ENCODE measurements around the gene ZNF22.
A peak's percentile ranks its signal among the peaks of the same experiment; 100 is the strongest.

The ZNF22 gene

GRCh38 chr10:44982496-44982895 is 18.2 kb upstream of the ZNF22 start:
- H3K4me1 ChIP-seq: peaks cover 11 to 88% (median 82%) of the 10 kb centered on the region in 4 donors
- H3K9me3 ChIP-seq: no peaks in the 10 kb centered on the region
- peaks cover 3 to 22% (median 15%) of the 10 kb centered on the region in 3 donors for H3K36me3 ChIP-seq
- no peak overlapping the region for H3K4me3 ChIP-seq
- no peak for TF ChIP-seq CTCF (IDR thresholded peaks at IDR 0.05)
- intact Hi-C loops (cut with DNase I; ENCODE audit: low total_unique reads): loop anchor here (2.0 to 5.0 kb wide), 2 partner anchors 14 to 1010 kb away; no protein-coding TSS in a partner anchor
- peak overlapping the region; percentile 90 to 96 for H3K27ac ChIP-seq
- DNase-seq: no peak
- H3K27me3 ChIP-seq: no peaks in the 10 kb centered on the region

GRCh38 chr10:44983066-44983894 is 17.4 kb upstream of the ZNF22 start:
- Histone ChIP-seq H3K27ac (peak overlapping the region; percentile 90 to 96), H3K36me3 (peaks cover 0 to 16% (median 7%) of the 10 kb centered on the region in 3 donors), H3K9me3 (no peaks in the 10 kb centered on the region), H3K4me1 (peaks cover 11 to 96% (median 83%) of the 10 kb centered on the region in 4 donors), H3K4me3 (no peak overlapping the region), H3K27me3 (no peaks in the 10 kb centered on the region)
- intact Hi-C loops (cut with DNase I; ENCODE audit: low total_unique reads): loop anchor here (2.0 to 5.0 kb wide), 2 partner anchors 14 to 1011 kb away; no protein-coding TSS in a partner anchor
- peak; percentile 18 to 67 for DNase-seq
- no peak for TF ChIP-seq CTCF (IDR thresholded peaks at IDR 0.05)

GRCh38 chr10:44983895-44984278 is 16.8 kb upstream of the ZNF22 start:
- no peaks in the 10 kb centered on the region for H3K27me3 ChIP-seq
- peaks cover 11 to 98% (median 82%) of the 10 kb centered on the region in 4 donors for H3K4me1 ChIP-seq
- no peak overlapping the region for H3K4me3 ChIP-seq
- H3K27ac ChIP-seq: peak overlapping the region; percentile 90 to 96
- TF ChIP-seq CTCF (IDR thresholded peaks at IDR 0.05): no peak
- peaks cover 0 to 16% (median 4%) of the 10 kb centered on the region in 3 donors for H3K36me3 ChIP-seq
- peak; percentile 16 to 58 for DNase-seq
- no peaks in the 10 kb centered on the region for H3K9me3 ChIP-seq
- intact Hi-C loops (cut with DNase I; ENCODE audit: low total_unique reads): loop anchor here (2.0 to 5.0 kb wide), 2 partner anchors 13 to 1012 kb away; no protein-coding TSS in a partner anchor

GRCh38 chr10:44984671-44985101 is 16.0 kb upstream of the ZNF22 start:
- no peaks in the 10 kb centered on the region for H3K27me3 ChIP-seq
- peak overlapping the region; percentile 90 to 96 for H3K27ac ChIP-seq
- peaks cover 11 to 90% (median 74%) of the 10 kb centered on the region in 4 donors for H3K4me1 ChIP-seq
- H3K4me3 ChIP-seq: no peak overlapping the region
- no peak for TF ChIP-seq CTCF (IDR thresholded peaks at IDR 0.05)
- intact Hi-C loops (cut with DNase I; ENCODE audit: low total_unique reads): loop anchor here (5.0 kb wide), 1 partner anchor 1012 kb away; no protein-coding TSS in a partner anchor
- no peaks in the 10 kb centered on the region for H3K9me3 ChIP-seq
- DNase-seq: peak; percentile 19 to 65
- peaks cover 0 to 22% (median 4%) of the 10 kb centered on the region in 3 donors for H3K36me3 ChIP-seq

- peaks cover 0 to 26% (median 4%) of the 10 kb centered on the region in 3 donors for H3K36me3 ChIP-seq
- peak; percentile 36 to 66 for DNase-seq
- no peaks in the 10 kb centered on the region for H3K27me3 ChIP-seq
- H3K4me3 ChIP-seq: no peak overlapping the region
- TF ChIP-seq CTCF (IDR thresholded peaks at IDR 0.05): no peak
- intact Hi-C loops (cut with DNase I; ENCODE audit: low total_unique reads): no loop called here
- H3K9me3 ChIP-seq: no peaks in the 10 kb centered on the region
- peak overlapping the region; percentile 90 to 96 for H3K27ac ChIP-seq
- peaks cover 11 to 85% (median 68%) of the 10 kb centered on the region in 4 donors for H3K4me1 ChIP-seq
Measured at GRCh38 chr10:44985175-44985681, 15.5 kb upstream of the ZNF22 start.
